Calu3 (cell line): ENCODE data around the gene SMIM45.

Source experiments
- BruUV-seq: library from RNA; stranded (reverse); fragments of 400-500 nt; replicated peaks from 2 replicates; lab custom pipeline; 2021; lab: Mats Ljungman, UMichigan
- CTCF ChIA-PET: fragments of 300-600 bp; sonication (Branson Sonifier 250); formaldehyde crosslinking; loops from one replicate; lab custom pipeline; 2022; ENCODE audit warnings: antibody characterized with exemption; lab: Charles Lee
- DNase-seq: peaks from one replicate; pipeline ENCODE4 v3.0.0; 2022
- H3K27ac Mint-ChIP-seq: one replicate; pipeline ENCODE4 v1.8.0; 2022; ENCODE audit warnings: mixed read lengths; ENCODE audit not compliant: unreplicated experiment
- H3K27me3 Mint-ChIP-seq: one replicate; pipeline ENCODE4 v1.8.0; 2022; ENCODE audit warnings: mixed read lengths; ENCODE audit not compliant: unreplicated experiment
- H3K36me3 Mint-ChIP-seq: one replicate; pipeline ENCODE4 v1.8.0; 2022; ENCODE audit warnings: mild to moderate bottlenecking, moderate library complexity, mixed read lengths; ENCODE audit not compliant: insufficient read depth, unreplicated experiment
- H3K4me1 Mint-ChIP-seq: one replicate; pipeline ENCODE4 v1.8.0; 2022; ENCODE audit warnings: mild to moderate bottlenecking, low read depth, mixed read lengths; ENCODE audit not compliant: unreplicated experiment
- H3K4me3 Mint-ChIP-seq: one replicate; pipeline ENCODE4 v1.8.0; 2022; ENCODE audit warnings: mild to moderate bottlenecking, low read depth, moderate library complexity, mixed read lengths; ENCODE audit not compliant: unreplicated experiment
- H3K9me3 Mint-ChIP-seq: one replicate; pipeline ENCODE4 v1.8.0; 2022; ENCODE audit warnings: low read depth, mixed read lengths; ENCODE audit not compliant: unreplicated experiment
- intact Hi-C: fragments of 100-400 bp; cut with micrococcal nuclease; formaldehyde crosslinking; loops from one replicate; pipeline ENCODE4 v1.10.0; 2022; ENCODE audit not compliant: unreplicated experiment
- TF ChIP-seq, protein P1 (sequence below): fragments of 200-600 bp; IDR thresholded peaks from one replicate; pipeline ENCODE4 v1.8.0; 2022; ENCODE audit warnings: antibody characterized with exemption; ENCODE audit not compliant: unreplicated experiment

The SMIM45 gene

DNA sequence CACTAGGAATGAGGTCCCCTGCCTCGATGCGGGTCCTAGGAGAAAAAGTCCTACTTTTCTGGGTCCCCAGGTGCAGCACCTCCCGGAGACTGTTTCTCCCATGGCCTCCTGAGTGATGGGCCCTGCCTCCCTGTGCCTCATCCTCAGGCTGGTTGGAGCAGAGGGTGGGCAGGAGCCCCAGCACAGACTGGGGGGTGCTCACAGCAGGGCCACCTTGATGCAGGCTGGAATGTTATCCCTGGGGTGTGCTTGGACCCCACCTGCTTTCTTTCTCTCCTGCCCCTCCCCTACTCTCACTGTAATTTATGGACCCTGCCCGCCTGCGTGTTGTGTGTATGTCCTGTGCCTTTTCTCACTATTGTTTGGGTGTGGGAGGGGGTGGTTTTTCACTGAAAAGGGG is 45.1 kb upstream of the SMIM45 start:
- intact Hi-C loops = no loop called here
- Mint-ChIP-seq H3K27ac (no peak overlapping the region), H3K4me3 (no peak overlapping the region), H3K27me3 (peaks cover 12% of the 10 kb centered on the region), H3K9me3 (no peaks in the 10 kb centered on the region), H3K4me1 (no peaks in the 10 kb centered on the region), H3K36me3 (peaks cover 57% of the 10 kb centered on the region)
- no peak for DNase-seq
- TSS peak; percentile 75 for BruUV-seq
- TF ChIP-seq, protein P1, sequence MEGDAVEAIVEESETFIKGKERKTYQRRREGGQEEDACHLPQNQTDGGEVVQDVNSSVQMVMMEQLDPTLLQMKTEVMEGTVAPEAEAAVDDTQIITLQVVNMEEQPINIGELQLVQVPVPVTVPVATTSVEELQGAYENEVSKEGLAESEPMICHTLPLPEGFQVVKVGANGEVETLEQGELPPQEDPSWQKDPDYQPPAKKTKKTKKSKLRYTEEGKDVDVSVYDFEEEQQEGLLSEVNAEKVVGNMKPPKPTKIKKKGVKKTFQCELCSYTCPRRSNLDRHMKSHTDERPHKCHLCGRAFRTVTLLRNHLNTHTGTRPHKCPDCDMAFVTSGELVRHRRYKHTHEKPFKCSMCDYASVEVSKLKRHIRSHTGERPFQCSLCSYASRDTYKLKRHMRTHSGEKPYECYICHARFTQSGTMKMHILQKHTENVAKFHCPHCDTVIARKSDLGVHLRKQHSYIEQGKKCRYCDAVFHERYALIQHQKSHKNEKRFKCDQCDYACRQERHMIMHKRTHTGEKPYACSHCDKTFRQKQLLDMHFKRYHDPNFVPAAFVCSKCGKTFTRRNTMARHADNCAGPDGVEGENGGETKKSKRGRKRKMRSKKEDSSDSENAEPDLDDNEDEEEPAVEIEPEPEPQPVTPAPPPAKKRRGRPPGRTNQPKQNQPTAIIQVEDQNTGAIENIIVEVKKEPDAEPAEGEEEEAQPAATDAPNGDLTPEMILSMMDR = no peak
- CTCF ChIA-PET = no interaction called here

DNA sequence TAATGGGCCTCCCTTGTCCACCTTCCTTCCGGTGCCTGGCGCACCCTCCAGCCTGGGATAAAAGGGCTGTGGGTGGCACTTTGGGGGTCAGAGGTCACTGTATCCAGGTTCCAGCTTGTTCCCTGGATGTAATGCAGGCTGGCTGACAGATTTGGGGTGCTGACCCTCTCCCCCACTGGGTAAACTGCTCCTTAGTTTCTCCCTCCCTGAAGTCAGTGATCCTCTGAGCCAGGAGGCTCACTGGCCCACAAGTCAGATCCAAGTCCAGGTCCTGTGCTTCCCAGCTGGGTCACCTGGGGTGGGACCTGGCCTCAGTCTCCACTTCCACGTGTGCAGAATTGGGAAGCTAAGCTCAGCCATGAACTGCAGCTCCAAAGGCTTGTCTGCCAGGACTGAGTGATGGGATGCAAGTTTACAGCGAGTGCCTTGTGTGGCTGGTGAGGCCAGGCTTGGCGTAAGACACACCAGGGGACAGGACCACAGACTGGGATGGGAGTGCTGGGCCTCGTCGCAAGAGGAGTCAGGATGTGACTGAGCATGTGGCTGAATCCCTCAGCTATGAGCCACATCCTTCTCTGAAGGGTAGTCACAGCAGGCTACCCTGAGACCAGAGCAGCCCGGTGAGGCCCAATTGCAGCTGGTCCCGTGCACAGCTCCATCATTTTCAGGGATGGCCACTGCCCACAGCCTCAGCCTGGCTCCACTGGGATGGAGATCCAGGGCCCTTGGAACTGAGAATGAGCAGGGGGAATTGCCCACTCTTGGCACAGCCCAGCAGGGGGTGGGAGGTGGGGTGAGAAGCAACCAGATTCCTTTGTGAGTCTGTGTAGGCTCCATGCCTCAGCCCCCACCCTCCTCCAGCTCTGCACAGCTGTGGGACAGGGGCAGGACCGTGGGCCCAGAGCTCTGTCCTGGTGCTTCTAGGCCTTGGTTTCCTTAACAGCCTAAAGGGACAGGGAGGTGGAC is 44.2 kb upstream of the SMIM45 start:
- no peak for DNase-seq
- intact Hi-C loops = no loop called here
- TF ChIP-seq, protein P1 = no peak
- CTCF ChIA-PET = interaction anchor here (0.5 to 1.4 kb wide), 4 partner anchors 18 to 456 kb away, joined by 4 to 6 read pairs (median 5); partner anchors contain the start of gene TNFRSF13C
- H3K4me3 Mint-ChIP-seq = no peak overlapping the region
- H3K4me1 Mint-ChIP-seq = no peaks in the 10 kb centered on the region
- no TSS peak for BruUV-seq
- no peak overlapping the region for H3K27ac Mint-ChIP-seq
- H3K9me3 Mint-ChIP-seq = no peaks in the 10 kb centered on the region
- peaks cover 53% of the 10 kb centered on the region for H3K36me3 Mint-ChIP-seq
- H3K27me3 Mint-ChIP-seq = peaks cover 21% of the 10 kb centered on the region

DNA sequence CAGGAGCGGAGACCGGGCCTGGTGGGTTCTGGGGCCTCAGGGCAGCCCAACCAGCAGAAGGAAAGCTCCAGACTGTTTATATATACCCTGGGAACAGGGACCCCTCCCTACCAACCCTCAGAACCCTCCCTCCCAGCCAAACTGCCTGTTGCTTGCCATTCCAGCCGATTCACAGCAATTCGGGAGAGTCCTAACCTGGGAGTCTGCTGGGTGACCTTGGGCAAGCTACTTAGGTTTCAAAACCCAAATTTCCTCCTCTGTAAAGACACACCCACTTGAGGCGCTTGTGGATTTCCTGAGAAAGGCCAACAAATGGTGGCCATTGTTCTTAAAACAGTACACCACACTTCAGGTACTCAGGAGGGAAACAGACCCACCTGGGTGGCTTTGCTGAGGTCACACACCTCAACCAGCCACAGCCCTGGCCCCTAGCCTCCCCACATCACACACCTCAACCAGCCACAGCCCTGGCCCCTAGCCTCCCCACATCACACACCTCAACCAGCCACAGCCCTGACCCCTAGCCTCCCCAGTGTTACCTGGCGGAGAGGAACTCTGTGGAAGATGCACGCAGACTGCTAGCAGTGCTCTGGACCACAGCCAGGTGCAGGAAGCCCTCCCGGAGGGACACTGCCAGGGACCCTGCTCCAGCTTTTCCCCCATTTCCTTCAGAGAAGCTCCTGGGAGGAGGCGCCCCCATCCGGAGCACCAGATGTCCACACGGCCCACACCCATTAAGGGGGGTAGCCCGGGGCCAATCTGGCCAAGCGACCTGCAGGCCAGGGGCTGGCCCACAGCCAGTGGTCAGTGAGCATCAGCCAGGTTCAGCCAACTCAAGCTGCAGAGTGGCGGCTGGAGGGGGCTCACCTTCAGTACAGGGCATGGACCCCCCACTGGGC is 43.3 kb upstream of the SMIM45 start:
- DNase-seq = no peak
- no peaks in the 10 kb centered on the region for H3K4me1 Mint-ChIP-seq
- H3K27me3 Mint-ChIP-seq = peaks cover 30% of the 10 kb centered on the region
- no peak overlapping the region for H3K27ac Mint-ChIP-seq
- TF ChIP-seq, protein P1 = no peak
- peaks cover 50% of the 10 kb centered on the region for H3K36me3 Mint-ChIP-seq
- CTCF ChIA-PET = interaction anchor here (1.3 to 1.4 kb wide), 2 partner anchors 17 to 32 kb away, joined by 4 to 6 read pairs; partner anchors contain the start of gene TNFRSF13C
- H3K9me3 Mint-ChIP-seq = no peaks in the 10 kb centered on the region
- BruUV-seq = TSS peak; percentile 11
- no peak overlapping the region for H3K4me3 Mint-ChIP-seq
- intact Hi-C loops = no loop called here

DNA sequence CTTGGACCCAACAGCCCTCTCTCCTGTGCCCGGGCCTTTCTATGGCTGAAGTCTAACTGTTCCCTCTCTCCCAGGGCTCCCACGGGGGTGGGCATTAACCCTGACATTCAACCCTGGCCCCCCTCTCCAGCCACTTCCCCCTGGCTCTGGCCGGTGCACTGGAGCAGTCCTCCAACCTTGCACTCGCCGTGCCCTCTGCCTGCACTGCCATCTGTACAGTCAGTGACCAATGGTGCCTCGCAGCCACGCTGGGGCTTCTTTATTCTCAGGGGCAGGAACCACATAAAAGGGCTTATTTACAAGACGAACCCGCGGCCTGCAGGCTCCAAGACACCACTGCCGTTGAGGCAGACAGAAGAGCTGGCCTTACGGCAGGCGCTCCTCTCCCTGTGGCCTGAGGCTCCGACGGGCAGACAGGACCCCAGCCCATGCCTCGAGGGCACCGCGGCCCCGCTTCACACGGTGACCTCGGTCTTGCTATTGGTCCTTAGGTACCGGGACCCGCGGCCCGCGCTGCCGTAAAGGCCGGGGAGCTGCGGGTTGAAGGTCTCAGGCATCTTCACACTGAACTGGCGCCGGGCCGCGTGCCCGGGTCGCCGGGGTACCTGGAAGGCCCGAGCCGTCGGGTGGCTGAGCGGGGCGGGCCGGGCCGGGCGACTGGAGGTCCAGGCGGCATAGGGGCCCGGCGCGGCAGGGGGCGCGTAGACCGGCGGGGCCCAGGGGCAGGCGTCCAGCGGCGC is 42.5 kb upstream of the SMIM45 start:
- peaks cover 33% of the 10 kb centered on the region for H3K27me3 Mint-ChIP-seq
- intact Hi-C loops = no loop called here

More for the DNA sequence above, 42.5 kb upstream of the SMIM45 start:
- H3K36me3 Mint-ChIP-seq = peaks cover 44% of the 10 kb centered on the region
- TF ChIP-seq, protein P1 = no peak
- H3K4me1 Mint-ChIP-seq = no peaks in the 10 kb centered on the region
- CTCF ChIA-PET = interaction anchor here (1.2 kb wide), 1 partner anchor 16 kb away, joined by 4 read pairs; no protein-coding TSS in a partner anchor
- DNase-seq = no peak
- H3K4me3 Mint-ChIP-seq = no peak overlapping the region
- H3K9me3 Mint-ChIP-seq = no peaks in the 10 kb centered on the region
- H3K27ac Mint-ChIP-seq = no peak overlapping the region
- no TSS peak for BruUV-seq
